K562 (cell line): Measurements from ENCODE around the gene CCNL1. TPM values are rescaled to one million over a fixed set of nuclear protein-coding genes. Genes with fewer than 3 reads are reported as not detected.

Source experiments
- E2F6 ChIP-seq, 2 experiments: IDR thresholded peaks; 2 replicates each; pipeline ENCODE4 v1.6.1; 2011; ENCODE audit warnings: borderline replicate concordance in 1 of 2, control low read depth in 1 of 2, low read depth in 1 of 2, low read length in 1 of 2, mild to moderate bottlenecking in 1 of 2, mixed read lengths in 1 of 2, moderate library complexity in 1 of 2; ENCODE audit not compliant: insufficient read depth in 1 of 2, insufficient read length in 1 of 2, poor library complexity in 1 of 2, severe bottlenecking in 1 of 2; ENCODE audit errors: extremely low read depth in 1 of 2
- ELF4 ChIP-seq: fragments of 450-650 bp; formaldehyde crosslinking; IDR thresholded peaks from 2 replicates; pipeline ENCODE4 v1.4.0; 2022; ENCODE audit warnings: missing genetic modification characterization
- ETV1 ChIP-seq: fragments of 450-650 bp; conservative IDR thresholded peaks from 2 replicates; pipeline ENCODE4 v1.6.1; 2016; ENCODE audit warnings: missing genetic modification characterization, control low read depth, low read depth, missing compliant biosample characterization
- HDGF ChIP-seq: fragments of 450-650 bp; IDR thresholded peaks from 2 replicates; pipeline ENCODE4 v1.6.1; 2016
- JUN ChIP-seq, 2 experiments: sonication (generic) in 1 of 2; formaldehyde crosslinking in 1 of 2; IDR thresholded peaks; 2 replicates each; pipeline versions ENCODE4 v1.6.1 to v1.8.0; 2012 to 2022; ENCODE audit warnings: borderline replicate concordance in 2 of 2, mild to moderate bottlenecking in 2 of 2, improper control_type of control experiment in 1 of 2, low read depth in 1 of 2, low read length in 1 of 2, missing genetic modification reagents in 1 of 2
- KDM4B ChIP-seq, 2 experiments: fragments of 450-650 bp in 1 of 2; sonication (generic) in 1 of 2; IDR thresholded peaks; 2 replicates each; pipeline ENCODE4 v1.6.1; 2016 to 2017; ENCODE audit warnings: borderline replicate concordance in 2 of 2, antibody characterized with exemption in 1 of 2, low read depth in 1 of 2, mild to moderate bottlenecking in 1 of 2
- NFE2 ChIP-seq: IDR thresholded peaks from 2 replicates; pipeline ENCODE4 v1.6.1; 2014; ENCODE audit warnings: antibody characterized with exemption, low read depth
- NR2F6 ChIP-seq: fragments of 450-650 bp; formaldehyde crosslinking; IDR thresholded peaks from 2 replicates; pipeline ENCODE4 v1.4.0; 2020; ENCODE audit warnings: mild to moderate bottlenecking
- POLR2H ChIP-seq: IDR thresholded peaks from 2 replicates; pipeline ENCODE4 v1.6.1; 2016; ENCODE audit warnings: missing genetic modification characterization, low read depth, mild to moderate bottlenecking, control low read depth, missing compliant biosample characterization, moderate library complexity
- PURB ChIP-seq: sonication (generic); formaldehyde crosslinking; IDR thresholded peaks from 2 replicates; pipeline ENCODE4 v1.9.0; 2021; ENCODE audit warnings: low read depth, mild to moderate bottlenecking, missing genetic modification reagents
- ZFP36 ChIP-seq: fragments of 150-350 bp; IDR thresholded peaks from 2 replicates; pipeline ENCODE4 v1.6.1; 2018; ENCODE audit warnings: low read length, low read depth; ENCODE audit not compliant: partially characterized antibody
- ZKSCAN8 ChIP-seq: fragments of 200-800 bp; sonication (Bioruptor generic); IDR thresholded peaks from 2 replicates; pipeline ENCODE4 v1.6.1; 2016; ENCODE audit warnings: missing genetic modification characterization, missing compliant biosample characterization
- ZNF184 ChIP-seq: sonication (generic); formaldehyde crosslinking; IDR thresholded peaks from 2 replicates; pipeline ENCODE4 v1.5.0; 2020; ENCODE audit warnings: missing genetic modification reagents
- ZNF263 ChIP-seq: sonication (generic); formaldehyde crosslinking; IDR thresholded peaks from 2 replicates; pipeline ENCODE4 v1.8.0; 2022; ENCODE audit warnings: mild to moderate bottlenecking, missing genetic modification reagents, borderline replicate concordance
- ZNF518B ChIP-seq: fragments of 250-450 bp; sonication (Bioruptor Pico); IDR thresholded peaks from 2 replicates; pipeline ENCODE4 v1.5.0; 2021; ENCODE audit warnings: mild to moderate bottlenecking, moderate library complexity
- polyA plus RNA-seq, 8 experiments: library from polyadenylated mRNA; depleted of rRNA in 4 of 8; stranded (reverse) in 5 of 8; unstranded in 3 of 8; fragments of >200 nt; fragmentation: Nextera tagmentation in 2 of 8; fragmentation: Illumina TruSeq in 1 of 8; extraction: Ambion mirVana in 2 of 8; extraction: Trizol in 1 of 8; gene quantifications; 2 replicates each; pipeline versions ENCODE4 v1.2.1 to v1.2.3, GENCODE V29; 2011 to 2014; ENCODE audit warnings: inconsistent platforms in 1 of 8, missing spikeins in 1 of 8
- total RNA-seq, 7 experiments: library from RNA; depleted of rRNA in 6 of 7; stranded (reverse); fragments of >200 nt in 6 of 7; fragmentation: Illumina TruSeq in 2 of 7; extraction: Trizol in 2 of 7; gene quantifications; 2 replicates each; pipeline versions ENCODE4 v1.2.1 to v1.2.3, GENCODE V29; 2011 to 2021; ENCODE audit warnings: low replicate concordance in 1 of 7

CCNL1 gene
- total and polyA plus RNA-seq, 9 of the 15 experiments (the other 6 are each of a cell fraction or from before 2014, with no cell fraction given), result 16.1 to 186 (median 132) TPM

- no peak for TF ChIP-seq ZFP36
- TF ChIP-seq POLR2H, result peak; percentile 71
- TF ChIP-seq PURB (CRISPR knock-in tag), result no peak
- TF ChIP-seq ETV1, result no peak; the same call in 1 of the 2 replicates
- TF ChIP-seq ZNF518B (CRISPR knock-in tag), result no peak
- TF ChIP-seq ZNF184, result no peak
- no peak for TF ChIP-seq NR2F6 (CRISPR knock-in tag)
- TF ChIP-seq E2F6 (IDR thresholded peaks at IDR 0.05; ENCODE audit: borderline replicate concordance in 1 of 2, extremely low read depth in 1 of 2, insufficient read depth in 1 of 2, insufficient read length in 1 of 2, low read depth in 1 of 2, low read length in 1 of 2, poor library complexity in 1 of 2, severe bottlenecking in 1 of 2), result no peak
- no peak for TF ChIP-seq HDGF
- no peak; the same call in 1 of the 2 replicates for TF ChIP-seq NFE2
- TF ChIP-seq ZNF263, result peak; percentile 15; the same call in 1 of the 2 replicates
- peak; percentile 29; the same call in 1 of the 2 replicates for TF ChIP-seq JUN (IDR thresholded peaks at IDR 0.05; ENCODE audit: borderline replicate concordance, low read depth, low read length)
- TF ChIP-seq JUN (CRISPR knock-in tag; IDR thresholded peaks at IDR 0.05; ENCODE audit: borderline replicate concordance), result no peak
- peak; percentile 28; the same call in 1 of the 2 replicates for TF ChIP-seq ZKSCAN8 (CRISPR knock-in tag)
- no peak for TF ChIP-seq ELF4
- TF ChIP-seq KDM4B (IDR thresholded peaks at IDR 0.05; ENCODE audit: borderline replicate concordance in 2 of 2, low read depth in 1 of 2), result no peak
Measured at GRCh38 chr3:157115069-157116006, 44.6 kb downstream of the CCNL1 start (continued).
